ENCODE measurements around the gene PLSCR4.

DNA sequence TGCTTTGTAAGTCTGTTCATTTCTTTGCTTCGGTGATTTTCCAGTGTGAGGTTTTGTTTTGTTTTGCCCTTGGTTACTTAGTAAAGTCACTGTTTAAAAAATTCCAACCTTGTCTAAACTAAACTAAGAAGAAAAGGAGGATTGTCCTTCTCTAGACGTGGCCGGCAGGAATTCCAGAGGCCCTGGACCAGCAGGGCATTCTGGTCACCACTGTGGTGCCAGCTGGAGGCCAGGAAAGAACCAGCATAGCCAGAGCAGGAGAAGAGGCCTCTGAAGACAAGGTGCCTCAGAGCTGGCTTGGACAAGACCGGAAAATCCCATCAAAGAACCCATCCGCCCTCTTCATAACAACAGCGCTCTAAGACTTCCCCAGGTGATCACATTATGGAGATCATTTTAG lies 98.1 kb downstream of the PLSCR4 start:
- TF ChIP-seq POLR2A (IDR thresholded peaks at IDR 0.05) (no peak), POLR2AphosphoS5 (IDR thresholded peaks at IDR 0.05; ENCODE audit: insufficient read depth in 1 of 2, low read depth in 1 of 2) (no peak)
- TF ChIP-seq, protein P1, sequence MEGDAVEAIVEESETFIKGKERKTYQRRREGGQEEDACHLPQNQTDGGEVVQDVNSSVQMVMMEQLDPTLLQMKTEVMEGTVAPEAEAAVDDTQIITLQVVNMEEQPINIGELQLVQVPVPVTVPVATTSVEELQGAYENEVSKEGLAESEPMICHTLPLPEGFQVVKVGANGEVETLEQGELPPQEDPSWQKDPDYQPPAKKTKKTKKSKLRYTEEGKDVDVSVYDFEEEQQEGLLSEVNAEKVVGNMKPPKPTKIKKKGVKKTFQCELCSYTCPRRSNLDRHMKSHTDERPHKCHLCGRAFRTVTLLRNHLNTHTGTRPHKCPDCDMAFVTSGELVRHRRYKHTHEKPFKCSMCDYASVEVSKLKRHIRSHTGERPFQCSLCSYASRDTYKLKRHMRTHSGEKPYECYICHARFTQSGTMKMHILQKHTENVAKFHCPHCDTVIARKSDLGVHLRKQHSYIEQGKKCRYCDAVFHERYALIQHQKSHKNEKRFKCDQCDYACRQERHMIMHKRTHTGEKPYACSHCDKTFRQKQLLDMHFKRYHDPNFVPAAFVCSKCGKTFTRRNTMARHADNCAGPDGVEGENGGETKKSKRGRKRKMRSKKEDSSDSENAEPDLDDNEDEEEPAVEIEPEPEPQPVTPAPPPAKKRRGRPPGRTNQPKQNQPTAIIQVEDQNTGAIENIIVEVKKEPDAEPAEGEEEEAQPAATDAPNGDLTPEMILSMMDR (IDR thresholded peaks at IDR 0.05): no peak

Measured in vagina (tissue), 2 donors.